ENCODE measurements around the gene COL4A3.

DNA sequence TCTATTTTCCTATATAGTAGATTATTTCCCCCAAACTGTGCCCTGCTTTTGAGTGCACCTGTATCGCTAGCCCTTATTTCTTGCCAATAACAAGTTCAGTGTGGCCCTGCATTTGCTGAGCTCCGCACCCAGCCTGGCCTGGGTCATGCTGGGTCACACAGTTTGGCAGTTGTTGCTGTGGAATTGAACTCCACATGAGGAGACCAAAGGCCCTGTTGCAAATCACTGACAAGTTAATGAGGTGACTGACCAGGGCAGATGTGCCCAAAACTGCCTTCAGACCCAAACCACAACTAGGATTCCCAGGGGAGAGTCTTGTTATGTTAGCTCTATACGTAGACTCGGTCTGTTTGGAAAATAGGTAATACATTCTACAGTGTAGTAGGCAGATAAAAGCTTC, 31.4 kb upstream of the COL4A3 start:
- no peak for TF ChIP-seq EZH2 (IDR thresholded peaks at IDR 0.05; ENCODE audit: borderline replicate concordance, low read length)
- TF ChIP-seq, protein P1, sequence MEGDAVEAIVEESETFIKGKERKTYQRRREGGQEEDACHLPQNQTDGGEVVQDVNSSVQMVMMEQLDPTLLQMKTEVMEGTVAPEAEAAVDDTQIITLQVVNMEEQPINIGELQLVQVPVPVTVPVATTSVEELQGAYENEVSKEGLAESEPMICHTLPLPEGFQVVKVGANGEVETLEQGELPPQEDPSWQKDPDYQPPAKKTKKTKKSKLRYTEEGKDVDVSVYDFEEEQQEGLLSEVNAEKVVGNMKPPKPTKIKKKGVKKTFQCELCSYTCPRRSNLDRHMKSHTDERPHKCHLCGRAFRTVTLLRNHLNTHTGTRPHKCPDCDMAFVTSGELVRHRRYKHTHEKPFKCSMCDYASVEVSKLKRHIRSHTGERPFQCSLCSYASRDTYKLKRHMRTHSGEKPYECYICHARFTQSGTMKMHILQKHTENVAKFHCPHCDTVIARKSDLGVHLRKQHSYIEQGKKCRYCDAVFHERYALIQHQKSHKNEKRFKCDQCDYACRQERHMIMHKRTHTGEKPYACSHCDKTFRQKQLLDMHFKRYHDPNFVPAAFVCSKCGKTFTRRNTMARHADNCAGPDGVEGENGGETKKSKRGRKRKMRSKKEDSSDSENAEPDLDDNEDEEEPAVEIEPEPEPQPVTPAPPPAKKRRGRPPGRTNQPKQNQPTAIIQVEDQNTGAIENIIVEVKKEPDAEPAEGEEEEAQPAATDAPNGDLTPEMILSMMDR (IDR thresholded peaks at IDR 0.05; ENCODE audit: low read length), result no peak

Measured in OCI-LY1 (cell line).